Choroid plexus epithelial cell (primary cell): Measurements from ENCODE around the gene SERP2.

ENCODE experiments used
- DNase-seq: peaks from one replicate; pipeline ENCODE4 v3.0.0-alpha.2; 2010; ENCODE audit warnings: low read depth
- H3K4me3 ChIP-seq: 2 replicates; pipeline ENCODE4 v1.5.1; 2011; ENCODE audit warnings: low read depth, mild to moderate bottlenecking, control low read depth, low read length, moderate library complexity
- TF ChIP-seq, protein P1 (sequence below): conservative IDR thresholded peaks from 2 replicates; pipeline ENCODE4 v1.5.1; 2011; ENCODE audit warnings: low read depth, mild to moderate bottlenecking, control low read depth, inconsistent platforms, low read length, moderate library complexity

Gene SERP2

DNA sequence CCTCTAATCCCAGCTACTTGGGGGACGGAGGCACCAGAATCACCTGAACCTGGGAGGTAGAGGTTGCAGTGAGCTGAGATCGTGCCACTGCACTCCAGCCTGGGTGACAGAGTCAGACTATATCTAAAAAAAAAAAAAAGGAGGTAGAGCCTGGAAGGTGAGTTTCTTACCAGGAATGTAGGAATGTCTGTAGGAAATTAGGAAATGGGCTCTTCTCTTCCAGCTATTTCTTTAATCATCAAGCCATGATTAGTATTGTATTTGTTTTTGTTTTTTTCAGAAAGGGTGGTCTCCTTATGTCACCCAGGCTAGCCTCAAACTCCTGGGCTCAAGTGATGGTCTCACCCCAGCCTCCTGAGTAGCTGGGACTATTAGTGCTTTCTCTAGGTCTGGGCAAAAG, 26.3 kb upstream of the SERP2 start:
- H3K4me3 ChIP-seq = no peak overlapping the region
- DNase-seq = no peak
- TF ChIP-seq, protein P1, sequence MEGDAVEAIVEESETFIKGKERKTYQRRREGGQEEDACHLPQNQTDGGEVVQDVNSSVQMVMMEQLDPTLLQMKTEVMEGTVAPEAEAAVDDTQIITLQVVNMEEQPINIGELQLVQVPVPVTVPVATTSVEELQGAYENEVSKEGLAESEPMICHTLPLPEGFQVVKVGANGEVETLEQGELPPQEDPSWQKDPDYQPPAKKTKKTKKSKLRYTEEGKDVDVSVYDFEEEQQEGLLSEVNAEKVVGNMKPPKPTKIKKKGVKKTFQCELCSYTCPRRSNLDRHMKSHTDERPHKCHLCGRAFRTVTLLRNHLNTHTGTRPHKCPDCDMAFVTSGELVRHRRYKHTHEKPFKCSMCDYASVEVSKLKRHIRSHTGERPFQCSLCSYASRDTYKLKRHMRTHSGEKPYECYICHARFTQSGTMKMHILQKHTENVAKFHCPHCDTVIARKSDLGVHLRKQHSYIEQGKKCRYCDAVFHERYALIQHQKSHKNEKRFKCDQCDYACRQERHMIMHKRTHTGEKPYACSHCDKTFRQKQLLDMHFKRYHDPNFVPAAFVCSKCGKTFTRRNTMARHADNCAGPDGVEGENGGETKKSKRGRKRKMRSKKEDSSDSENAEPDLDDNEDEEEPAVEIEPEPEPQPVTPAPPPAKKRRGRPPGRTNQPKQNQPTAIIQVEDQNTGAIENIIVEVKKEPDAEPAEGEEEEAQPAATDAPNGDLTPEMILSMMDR = no peak

DNA sequence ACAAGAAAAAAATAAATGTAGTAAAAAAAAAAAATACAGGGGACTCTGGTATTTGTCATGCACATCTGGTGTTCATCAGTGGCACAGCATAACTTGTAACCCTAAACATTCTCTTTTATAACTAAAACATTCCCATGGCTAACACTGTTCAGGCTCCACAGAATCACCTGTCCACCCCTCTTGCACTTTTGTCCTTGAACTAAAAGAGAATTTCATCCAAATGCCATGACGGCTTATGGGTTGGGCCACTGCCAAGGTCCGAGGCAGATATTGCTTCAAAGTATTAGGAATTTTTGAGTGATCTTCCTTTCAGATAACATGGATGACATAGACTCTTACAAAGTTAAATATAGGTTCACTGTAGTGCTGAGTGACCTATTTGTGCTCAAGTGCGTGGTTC, 25.7 kb upstream of the SERP2 start:
- no peak for DNase-seq
- TF ChIP-seq, protein P1 = no peak
- H3K4me3 ChIP-seq = no peak overlapping the region

DNA sequence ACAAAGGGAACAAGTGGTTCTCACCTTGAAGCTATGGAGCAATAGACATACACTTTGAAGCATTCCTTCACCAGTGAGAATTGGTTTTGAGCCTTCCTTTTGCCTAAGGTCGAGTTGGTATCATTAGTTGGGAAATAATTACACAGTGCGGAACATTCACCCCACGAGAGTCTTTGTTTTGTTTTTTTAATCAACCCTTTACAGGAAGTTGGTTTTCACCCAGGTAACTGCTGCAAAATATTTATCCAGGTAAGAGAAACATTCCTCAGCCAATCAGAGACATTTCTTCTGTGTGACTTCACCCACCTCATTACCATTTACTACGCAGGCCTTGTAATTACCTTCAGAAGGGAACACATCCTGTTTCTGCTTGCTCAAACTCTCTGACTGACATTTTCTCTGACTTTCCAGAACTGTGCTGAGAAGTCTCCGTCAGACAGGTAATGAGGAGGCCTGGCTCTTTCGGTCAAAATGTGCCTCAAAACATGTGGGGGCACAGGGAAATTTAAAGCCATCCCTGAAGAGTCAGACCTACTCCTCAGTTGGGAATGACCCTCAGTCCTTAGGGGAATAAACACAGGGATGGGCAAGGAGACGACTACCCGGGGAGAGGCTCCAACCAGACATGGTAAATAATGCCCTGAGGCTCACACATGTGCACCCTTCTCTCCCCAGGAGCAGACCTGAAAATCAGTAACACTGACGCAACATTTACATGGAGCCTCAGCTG, 22.7 kb upstream of the SERP2 start:
- TF ChIP-seq, protein P1 = no peak
- H3K4me3 ChIP-seq = no peak overlapping the region
- no peak for DNase-seq

DNA sequence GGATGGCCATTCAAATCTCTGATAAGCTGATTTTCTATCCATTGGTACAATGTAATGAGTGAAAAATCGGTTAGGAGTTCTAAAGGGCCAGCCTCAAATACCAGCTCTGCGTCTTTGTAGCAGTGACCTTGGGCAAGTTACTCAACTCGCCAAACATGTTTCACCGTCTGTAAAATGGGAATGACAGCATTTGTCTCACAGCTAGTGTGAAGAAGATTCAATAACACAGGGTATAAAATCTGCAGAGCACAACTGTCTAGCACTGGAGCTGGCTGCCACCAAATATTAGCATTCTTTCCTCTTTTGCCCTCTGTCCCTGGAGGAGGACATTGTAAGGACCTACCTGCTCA, 22.1 kb upstream of the SERP2 start:
- TF ChIP-seq, protein P1 = no peak
- no peak for DNase-seq
- no peak overlapping the region for H3K4me3 ChIP-seq

DNA sequence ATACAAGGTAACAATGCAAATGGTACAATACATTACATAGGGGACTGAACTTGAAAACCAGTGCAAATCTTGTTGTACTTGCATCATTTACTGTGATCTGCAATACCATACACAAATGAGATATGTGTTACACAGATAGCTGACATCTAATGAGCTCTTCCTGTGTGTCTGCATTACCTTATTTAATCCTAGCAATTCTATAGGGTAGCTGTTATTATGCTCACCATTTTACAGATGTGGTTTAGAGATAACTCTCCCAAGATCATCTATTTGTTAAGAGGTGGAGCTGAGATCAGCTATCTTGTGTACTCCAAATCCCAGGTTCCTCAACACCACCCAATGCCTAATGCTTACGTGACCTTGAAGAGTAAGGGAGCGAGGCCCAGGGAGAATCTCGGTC, 21.4 kb upstream of the SERP2 start:
- no peak overlapping the region for H3K4me3 ChIP-seq
- no peak for DNase-seq
- TF ChIP-seq, protein P1 = no peak

DNA sequence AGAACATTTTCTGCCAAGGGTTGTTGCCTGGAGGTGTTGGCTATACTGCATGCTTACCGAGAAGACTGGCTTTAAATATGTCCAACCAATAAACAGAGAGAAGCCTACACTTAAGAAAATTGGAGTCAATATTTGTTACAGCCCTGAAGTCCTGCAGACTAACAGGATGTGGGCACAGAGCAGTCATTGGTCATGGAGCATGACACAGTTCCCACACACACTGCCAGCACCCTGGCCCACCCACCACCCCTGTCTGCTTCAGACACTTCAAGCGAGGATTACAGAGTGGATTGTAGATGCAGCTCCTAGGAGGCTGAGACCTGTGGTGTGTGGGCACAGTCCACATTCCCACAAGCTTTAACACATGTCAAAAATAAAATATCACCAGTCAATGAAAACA, 21.0 kb upstream of the SERP2 start:
- TF ChIP-seq, protein P1 = no peak
- no peak for DNase-seq

DNA sequence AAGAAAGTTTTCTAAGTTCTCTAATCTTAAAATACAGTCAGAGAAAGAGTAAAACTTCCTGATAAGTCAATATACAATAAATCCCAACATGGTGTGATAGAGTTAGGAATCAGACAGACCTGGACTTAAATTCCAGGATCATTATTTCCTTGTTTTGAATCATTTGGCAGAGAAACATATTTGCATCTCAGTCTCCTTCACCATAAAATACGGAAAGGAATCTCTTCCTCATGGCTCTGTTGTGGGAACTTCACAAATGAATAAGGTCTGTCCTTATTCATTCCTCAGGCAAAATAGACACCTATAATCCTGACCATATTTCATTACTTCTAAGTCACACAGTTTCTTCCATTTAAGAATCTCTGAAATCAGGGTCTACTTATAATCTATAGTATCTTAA, 19.3 kb upstream of the SERP2 start:
- H3K4me3 ChIP-seq = no peak overlapping the region
- TF ChIP-seq, protein P1 = no peak
- no peak for DNase-seq

More for the DNA sequence above, 21.0 kb upstream of the SERP2 start:
- no peak overlapping the region for H3K4me3 ChIP-seq
